ENCODE data around the gene ATP6V1G3.

Gene ATP6V1G3

GRCh38 chr1:198559362-198559761 is 18.9 kb upstream of the ATP6V1G3 start:
- Histone ChIP-seq H3K27ac (ENCODE audit: low read length) (no peak overlapping the region), H3K4me1 (ENCODE audit: insufficient read depth, low read length) (0 out of 2 replicates have a peak, but pooled peaks cover 6% of the 10 kb centered on the region), H3K9me3 (ENCODE audit: insufficient read depth, low read depth, low read length) (no peaks in the 10 kb centered on the region)

DNA sequence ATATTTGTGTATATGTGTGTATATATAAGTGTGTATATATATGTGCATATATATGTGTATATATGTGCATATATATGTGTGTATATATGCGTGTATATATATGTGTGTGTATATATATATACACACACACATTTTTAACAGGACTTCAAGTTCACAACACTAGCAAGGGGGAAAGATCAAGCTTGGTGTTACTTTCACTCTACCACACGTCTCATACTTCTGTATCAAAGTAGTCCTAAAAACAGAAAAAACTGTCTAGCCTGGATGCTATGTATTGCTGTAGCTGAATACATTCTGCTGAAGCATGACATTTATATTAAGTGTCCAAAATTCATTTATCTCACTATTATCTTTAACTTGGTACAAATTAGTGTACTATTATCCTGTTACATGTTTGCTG is 17.9 kb upstream of the ATP6V1G3 start:
- H3K36me3 ChIP-seq (ENCODE audit: insufficient read depth, low read depth, low read length) = no peaks in the 10 kb centered on the region
- no peak overlapping the region for H3K27ac ChIP-seq (ENCODE audit: low read length)
- H3K27me3 ChIP-seq (ENCODE audit: insufficient read depth, low read length) = no peaks in the 10 kb centered on the region
- no peaks in the 10 kb centered on the region for H3K4me1 ChIP-seq (ENCODE audit: insufficient read depth, low read length)
- no peaks in the 10 kb centered on the region for H3K9me3 ChIP-seq (ENCODE audit: insufficient read depth, low read depth, low read length)
- H3K4me3 ChIP-seq (ENCODE audit: low read length) = no peak overlapping the region
- no peak overlapping the region for H3K9ac ChIP-seq (ENCODE audit: low read depth, low read length)

More at GRCh38 chr1:198559362-198559761, 18.9 kb upstream of the ATP6V1G3 start:
- H3K4me3 ChIP-seq (ENCODE audit: low read length) = no peak overlapping the region
- no peaks in the 10 kb centered on the region for H3K36me3 ChIP-seq (ENCODE audit: insufficient read depth, low read depth, low read length)
- no peak overlapping the region for H3K9ac ChIP-seq (ENCODE audit: low read depth, low read length)
- H3K27me3 ChIP-seq (ENCODE audit: insufficient read depth, low read length) = no peaks in the 10 kb centered on the region

- no peaks in the 10 kb centered on the region for H3K4me1 ChIP-seq (ENCODE audit: insufficient read depth, low read length)
- no peak overlapping the region for H3K27ac ChIP-seq (ENCODE audit: low read length)
- no peaks in the 10 kb centered on the region for H3K27me3 ChIP-seq (ENCODE audit: insufficient read depth, low read length)
- no peak overlapping the region for H3K9ac ChIP-seq (ENCODE audit: low read depth, low read length)
- H3K4me3 ChIP-seq (ENCODE audit: low read length) = no peak overlapping the region
- no peaks in the 10 kb centered on the region for H3K36me3 ChIP-seq (ENCODE audit: insufficient read depth, low read depth, low read length)
- no peaks in the 10 kb centered on the region for H3K9me3 ChIP-seq (ENCODE audit: insufficient read depth, low read depth, low read length)
Measured at GRCh38 chr1:198556971-198557370, 16.5 kb upstream of the ATP6V1G3 start.

- Histone ChIP-seq H3K4me1 (ENCODE audit: insufficient read depth, low read length) (no peaks in the 10 kb centered on the region), H3K27ac (ENCODE audit: low read length) (no peak overlapping the region), H3K9ac (ENCODE audit: low read depth, low read length) (no peak overlapping the region)
Measured at GRCh38 chr1:198552668-198553416, 12.4 kb upstream of the ATP6V1G3 start.

DNA sequence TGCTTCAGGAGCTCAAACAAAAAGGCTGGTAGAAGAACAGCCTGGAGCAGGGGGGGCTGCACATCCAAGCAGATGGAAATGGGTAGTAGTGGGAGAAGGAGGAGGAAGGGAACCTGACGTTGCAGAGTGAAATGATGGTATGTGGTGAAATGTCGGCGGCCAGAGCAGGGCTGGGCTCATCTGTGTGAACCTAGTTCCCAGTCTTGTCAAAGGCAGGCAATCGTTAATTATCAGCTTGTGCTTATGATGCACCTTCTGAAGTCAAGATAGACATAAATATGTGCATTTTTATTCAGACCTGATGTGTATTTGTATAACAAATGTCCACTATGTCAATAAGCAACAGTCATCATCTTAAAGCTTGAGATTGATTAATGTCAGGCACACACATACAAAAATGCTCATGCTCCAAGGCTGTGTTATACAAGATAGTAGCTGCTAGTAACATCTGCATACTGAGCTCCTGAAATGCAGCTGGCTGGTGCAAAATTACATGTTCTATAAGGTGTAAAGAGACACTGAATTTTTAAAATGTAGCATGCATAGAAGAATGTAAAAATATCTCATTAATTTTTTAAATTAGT is 10.6 kb upstream of the ATP6V1G3 start:
- no peaks in the 10 kb centered on the region for H3K9me3 ChIP-seq (ENCODE audit: insufficient read depth, low read depth, low read length)
- H3K9ac ChIP-seq (ENCODE audit: low read depth, low read length) = no peak overlapping the region
- no peak overlapping the region for H3K4me3 ChIP-seq (ENCODE audit: low read length)
- no peak overlapping the region for H3K27ac ChIP-seq (ENCODE audit: low read length)
- H3K27me3 ChIP-seq (ENCODE audit: insufficient read depth, low read length) = no peaks in the 10 kb centered on the region
- no peaks in the 10 kb centered on the region for H3K4me1 ChIP-seq (ENCODE audit: insufficient read depth, low read length)
- H3K36me3 ChIP-seq (ENCODE audit: insufficient read depth, low read depth, low read length) = no peaks in the 10 kb centered on the region

More at GRCh38 chr1:198552668-198553416, 12.4 kb upstream of the ATP6V1G3 start:
- no peaks in the 10 kb centered on the region for H3K27me3 ChIP-seq (ENCODE audit: insufficient read depth, low read length)
- H3K4me3 ChIP-seq (ENCODE audit: low read length) = no peak overlapping the region
- no peaks in the 10 kb centered on the region for H3K36me3 ChIP-seq (ENCODE audit: insufficient read depth, low read depth, low read length)
- H3K9me3 ChIP-seq (ENCODE audit: insufficient read depth, low read depth, low read length) = no peaks in the 10 kb centered on the region

- Histone ChIP-seq H3K4me3 (ENCODE audit: low read length) (no peak overlapping the region), H3K4me1 (ENCODE audit: insufficient read depth, low read length) (no peaks in the 10 kb centered on the region), H3K36me3 (ENCODE audit: insufficient read depth, low read depth, low read length) (no peaks in the 10 kb centered on the region), H3K27me3 (ENCODE audit: insufficient read depth, low read length) (no peaks in the 10 kb centered on the region), H3K9ac (ENCODE audit: low read depth, low read length) (no peak overlapping the region), H3K27ac (ENCODE audit: low read length) (no peak overlapping the region), H3K9me3 (ENCODE audit: insufficient read depth, low read depth, low read length) (no peaks in the 10 kb centered on the region)
Measured at GRCh38 chr1:198549866-198550265, 9.4 kb upstream of the ATP6V1G3 start.

DNA sequence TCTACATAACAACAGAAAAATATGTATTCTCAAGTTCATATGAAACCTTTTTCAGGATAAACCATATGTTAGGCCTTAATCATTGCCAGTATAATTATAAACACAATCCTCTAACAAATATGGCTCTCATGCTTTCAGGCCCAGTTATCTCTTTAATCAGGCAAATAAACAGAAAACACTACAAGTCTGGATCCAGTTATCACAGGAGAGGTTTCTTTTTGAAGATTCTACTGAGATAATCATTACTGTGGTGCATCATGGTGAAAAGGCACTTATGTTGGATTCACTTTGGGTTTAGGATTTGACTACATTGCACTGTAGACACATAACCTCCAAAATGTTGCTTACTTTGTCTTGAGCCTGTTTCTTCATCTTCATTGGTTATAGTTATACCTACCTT is 8.4 kb upstream of the ATP6V1G3 start:
- H3K4me1 ChIP-seq (ENCODE audit: insufficient read depth, low read length) = no peaks in the 10 kb centered on the region
- no peaks in the 10 kb centered on the region for H3K27me3 ChIP-seq (ENCODE audit: insufficient read depth, low read length)
- H3K27ac ChIP-seq (ENCODE audit: low read length) = no peak overlapping the region
- no peaks in the 10 kb centered on the region for H3K36me3 ChIP-seq (ENCODE audit: insufficient read depth, low read depth, low read length)
- H3K4me3 ChIP-seq (ENCODE audit: low read length) = no peak overlapping the region
- no peaks in the 10 kb centered on the region for H3K9me3 ChIP-seq (ENCODE audit: insufficient read depth, low read depth, low read length)
- H3K9ac ChIP-seq (ENCODE audit: low read depth, low read length) = no peak overlapping the region

DNA sequence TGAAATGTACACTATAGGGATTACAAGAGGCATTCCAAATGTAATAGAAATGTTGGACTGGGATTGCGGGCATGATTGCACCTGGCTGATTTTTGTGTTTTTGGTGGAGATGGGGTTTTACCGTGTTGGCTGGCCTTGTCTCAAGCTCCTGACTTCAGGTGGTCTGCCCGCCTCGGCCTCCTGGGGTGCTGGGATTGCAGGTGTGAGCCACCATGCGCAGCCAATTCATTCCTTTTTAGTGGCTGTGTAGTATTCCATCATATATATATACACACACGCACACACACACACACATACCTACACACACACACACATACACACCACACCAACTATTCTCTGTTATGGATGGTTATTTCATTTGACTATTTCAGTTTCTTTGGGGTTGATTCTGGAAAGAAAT is 4.7 kb upstream of the ATP6V1G3 start:
- Histone ChIP-seq H3K9me3 (ENCODE audit: insufficient read depth, low read depth, low read length) (no peaks in the 10 kb centered on the region), H3K4me1 (ENCODE audit: insufficient read depth, low read length) (no peaks in the 10 kb centered on the region), H3K4me3 (ENCODE audit: low read length) (no peak overlapping the region), H3K27ac (ENCODE audit: low read length) (no peak overlapping the region), H3K36me3 (ENCODE audit: insufficient read depth, low read depth, low read length) (no peaks in the 10 kb centered on the region), H3K27me3 (ENCODE audit: insufficient read depth, low read length) (no peaks in the 10 kb centered on the region), H3K9ac (ENCODE audit: low read depth, low read length) (no peak overlapping the region)

GRCh38 chr1:198544265-198544664 is 3.8 kb upstream of the ATP6V1G3 start:
- H3K36me3 ChIP-seq (ENCODE audit: insufficient read depth, low read depth, low read length) = no peaks in the 10 kb centered on the region
- no peaks in the 10 kb centered on the region for H3K27me3 ChIP-seq (ENCODE audit: insufficient read depth, low read length)
- no peak overlapping the region for H3K27ac ChIP-seq (ENCODE audit: low read length)
- H3K9me3 ChIP-seq (ENCODE audit: insufficient read depth, low read depth, low read length) = no peaks in the 10 kb centered on the region
- no peak overlapping the region for H3K9ac ChIP-seq (ENCODE audit: low read depth, low read length)
- no peaks in the 10 kb centered on the region for H3K4me1 ChIP-seq (ENCODE audit: insufficient read depth, low read length)
- H3K4me3 ChIP-seq (ENCODE audit: low read length) = no peak overlapping the region

- Histone ChIP-seq H3K36me3 (ENCODE audit: insufficient read depth, low read depth, low read length) (no peaks in the 10 kb centered on the region), H3K27ac (ENCODE audit: low read length) (no peak overlapping the region), H3K27me3 (ENCODE audit: insufficient read depth, low read length) (no peaks in the 10 kb centered on the region), H3K9me3 (ENCODE audit: insufficient read depth, low read depth, low read length) (no peaks in the 10 kb centered on the region), H3K4me3 (ENCODE audit: low read length) (no peak overlapping the region), H3K9ac (ENCODE audit: low read depth, low read length) (no peak overlapping the region), H3K4me1 (ENCODE audit: insufficient read depth, low read length) (no peaks in the 10 kb centered on the region)
Measured at GRCh38 chr1:198543670-198544260, 3.3 kb upstream of the ATP6V1G3 start.

- H3K9me3 ChIP-seq (ENCODE audit: insufficient read depth, low read depth, low read length) = no peaks in the 10 kb centered on the region
- H3K27me3 ChIP-seq (ENCODE audit: insufficient read depth, low read length) = no peaks in the 10 kb centered on the region
- no peaks in the 10 kb centered on the region for H3K4me1 ChIP-seq (ENCODE audit: insufficient read depth, low read length)
- no peak overlapping the region for H3K9ac ChIP-seq (ENCODE audit: low read depth, low read length)
- H3K4me3 ChIP-seq (ENCODE audit: low read length) = no peak overlapping the region
- no peaks in the 10 kb centered on the region for H3K36me3 ChIP-seq (ENCODE audit: insufficient read depth, low read depth, low read length)
- H3K27ac ChIP-seq (ENCODE audit: low read length) = no peak overlapping the region
Measured at GRCh38 chr1:198542632-198543031, 2.2 kb upstream of the ATP6V1G3 start.

DNA sequence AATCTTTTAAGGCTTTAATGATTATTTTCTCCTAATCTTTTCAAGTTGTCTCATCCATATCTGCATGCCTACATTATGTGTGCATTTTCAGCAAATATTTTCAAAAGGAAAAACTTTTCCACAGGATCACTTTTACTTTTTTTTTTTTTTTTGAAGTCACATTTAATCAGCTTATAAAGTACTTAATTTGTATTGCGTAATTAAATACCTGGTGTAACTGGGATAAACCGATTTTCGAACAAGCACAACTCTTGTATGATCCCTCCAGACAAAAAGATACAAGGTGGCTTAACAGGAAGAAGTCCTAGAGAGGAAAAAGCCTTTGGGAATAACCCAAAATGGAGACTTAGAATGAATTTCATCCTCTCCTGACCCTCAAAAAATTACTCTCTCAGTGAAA is 1.3 kb upstream of the ATP6V1G3 start:
- no peak overlapping the region for H3K27ac ChIP-seq (ENCODE audit: low read length)
- H3K9ac ChIP-seq (ENCODE audit: low read depth, low read length) = no peak overlapping the region
- H3K27me3 ChIP-seq (ENCODE audit: insufficient read depth, low read length) = no peaks in the 10 kb centered on the region
- no peaks in the 10 kb centered on the region for H3K4me1 ChIP-seq (ENCODE audit: insufficient read depth, low read length)
- no peak overlapping the region for H3K4me3 ChIP-seq (ENCODE audit: low read length)
- H3K36me3 ChIP-seq (ENCODE audit: insufficient read depth, low read depth, low read length) = no peaks in the 10 kb centered on the region
- no peaks in the 10 kb centered on the region for H3K9me3 ChIP-seq (ENCODE audit: insufficient read depth, low read depth, low read length)
